ENCODE measurements around the gene GRIA4.
"Not testable (repeated sequence)": the region's sequence is repeated elsewhere in the genome, so short reads cannot be mapped to it uniquely, and the experiment has no call there.

Gene GRIA4

DNA sequence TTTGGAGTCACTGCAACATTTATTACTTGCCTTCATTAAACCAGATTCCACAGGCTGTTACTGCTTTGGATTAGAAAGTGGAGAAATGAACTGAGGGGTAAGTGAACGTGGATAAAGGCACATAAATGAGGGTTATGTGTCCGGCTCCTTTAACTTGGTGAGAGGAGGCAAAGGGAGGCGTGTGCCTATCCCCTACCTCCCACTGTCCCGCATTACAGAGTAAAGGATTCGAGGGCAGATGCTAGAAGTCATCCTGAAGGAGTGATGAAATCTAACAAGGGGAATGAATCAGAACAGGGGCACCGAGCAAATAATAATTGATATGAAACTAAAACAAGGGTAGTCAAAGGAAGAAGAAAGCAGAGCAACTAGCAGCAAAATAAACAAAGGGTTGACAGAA is 147.2 kb downstream of the GRIA4 start:
- Histone ChIP-seq H3K27ac (replicated peaks) (no peak overlapping the region), H3K4me3 (replicated peaks; ENCODE audit: insufficient read depth, low read length) (no peak overlapping the region)

DNA sequence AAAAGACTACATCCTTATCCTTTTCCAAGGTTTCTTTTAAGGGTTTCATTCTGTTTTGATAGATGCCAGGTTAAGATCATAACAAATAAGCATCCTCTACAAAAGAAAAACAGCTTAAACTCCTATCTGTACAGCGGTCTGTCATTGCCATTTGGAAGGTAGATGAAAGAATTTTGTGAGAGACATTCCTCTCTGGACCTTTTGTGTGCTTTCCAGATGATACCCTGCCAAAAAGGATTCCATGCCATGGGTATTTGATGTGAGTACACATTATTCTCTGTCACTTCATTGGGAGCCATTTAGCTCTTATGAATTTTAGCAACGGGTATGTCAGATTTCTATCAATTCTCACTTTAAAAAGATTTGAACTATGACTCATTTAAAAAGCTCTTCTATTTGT is 153.7 kb downstream of the GRIA4 start:
- H3K27me3 ChIP-seq (ENCODE audit: insufficient read depth, poor library complexity, severe bottlenecking), result no peaks in the 10 kb centered on the region
- TF ChIP-seq, protein P1, sequence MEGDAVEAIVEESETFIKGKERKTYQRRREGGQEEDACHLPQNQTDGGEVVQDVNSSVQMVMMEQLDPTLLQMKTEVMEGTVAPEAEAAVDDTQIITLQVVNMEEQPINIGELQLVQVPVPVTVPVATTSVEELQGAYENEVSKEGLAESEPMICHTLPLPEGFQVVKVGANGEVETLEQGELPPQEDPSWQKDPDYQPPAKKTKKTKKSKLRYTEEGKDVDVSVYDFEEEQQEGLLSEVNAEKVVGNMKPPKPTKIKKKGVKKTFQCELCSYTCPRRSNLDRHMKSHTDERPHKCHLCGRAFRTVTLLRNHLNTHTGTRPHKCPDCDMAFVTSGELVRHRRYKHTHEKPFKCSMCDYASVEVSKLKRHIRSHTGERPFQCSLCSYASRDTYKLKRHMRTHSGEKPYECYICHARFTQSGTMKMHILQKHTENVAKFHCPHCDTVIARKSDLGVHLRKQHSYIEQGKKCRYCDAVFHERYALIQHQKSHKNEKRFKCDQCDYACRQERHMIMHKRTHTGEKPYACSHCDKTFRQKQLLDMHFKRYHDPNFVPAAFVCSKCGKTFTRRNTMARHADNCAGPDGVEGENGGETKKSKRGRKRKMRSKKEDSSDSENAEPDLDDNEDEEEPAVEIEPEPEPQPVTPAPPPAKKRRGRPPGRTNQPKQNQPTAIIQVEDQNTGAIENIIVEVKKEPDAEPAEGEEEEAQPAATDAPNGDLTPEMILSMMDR (IDR thresholded peaks at IDR 0.05; ENCODE audit: insufficient read depth, low read length), result no peak
- TF ChIP-seq SPI1 (IDR thresholded peaks at IDR 0.05; ENCODE audit: borderline replicate concordance, low read depth) (no peak), GABPA (IDR thresholded peaks at IDR 0.05; ENCODE audit: low read depth) (no peak), POLR2AphosphoS5 (IDR thresholded peaks at IDR 0.05; ENCODE audit: low read depth) (no peak)
- no peak overlapping the region for H3K4me3 ChIP-seq (replicated peaks; ENCODE audit: insufficient read depth, low read length)
- H3K27ac ChIP-seq (replicated peaks), result no peak overlapping the region
- DNase-seq (ENCODE audit: low read depth in 1 of 2, low spot score in 1 of 2), result no peak

More for the DNA sequence above, 147.2 kb downstream of the GRIA4 start:
- no peak for DNase-seq (ENCODE audit: low read depth in 1 of 2, low spot score in 1 of 2)
- TF ChIP-seq POLR2AphosphoS5 (IDR thresholded peaks at IDR 0.05; ENCODE audit: low read depth) (no peak), REST (IDR thresholded peaks at IDR 0.05; ENCODE audit: insufficient replicate concordance, low read depth) (no peak), SPI1 (IDR thresholded peaks at IDR 0.05; ENCODE audit: borderline replicate concordance, low read depth) (no peak), GABPA (IDR thresholded peaks at IDR 0.05; ENCODE audit: low read depth) (no peak)
- TF ChIP-seq, protein P1 (IDR thresholded peaks at IDR 0.05; ENCODE audit: insufficient read depth, low read length), result no peak
- no peaks in the 10 kb centered on the region for H3K27me3 ChIP-seq (ENCODE audit: insufficient read depth, poor library complexity, severe bottlenecking)

- DNase-seq (ENCODE audit: low read depth in 1 of 2, low spot score in 1 of 2), result no peak
- Histone ChIP-seq H3K27ac (replicated peaks) (no peak overlapping the region), H3K27me3 (ENCODE audit: insufficient read depth, poor library complexity, severe bottlenecking) (no peaks in the 10 kb centered on the region), H3K4me3 (replicated peaks; ENCODE audit: insufficient read depth, low read length) (no peak overlapping the region)
- TF ChIP-seq REST (IDR thresholded peaks at IDR 0.05; ENCODE audit: insufficient replicate concordance, low read depth) (no peak), GABPA (IDR thresholded peaks at IDR 0.05; ENCODE audit: low read depth) (no peak), SPI1 (IDR thresholded peaks at IDR 0.05; ENCODE audit: borderline replicate concordance, low read depth) (no peak), POLR2AphosphoS5 (IDR thresholded peaks at IDR 0.05; ENCODE audit: low read depth) (no peak)
- TF ChIP-seq, protein P1 (IDR thresholded peaks at IDR 0.05; ENCODE audit: insufficient read depth, low read length), result no peak
Measured at GRCh38 chr11:105767931-105768330, 158.1 kb downstream of the GRIA4 start.

GRCh38 chr11:105769627-105770026 is 159.8 kb downstream of the GRIA4 start:
- Histone ChIP-seq H3K4me3 (replicated peaks; ENCODE audit: insufficient read depth, low read length) (no peak overlapping the region), H3K27me3 (ENCODE audit: insufficient read depth, poor library complexity, severe bottlenecking) (no peaks in the 10 kb centered on the region), H3K27ac (replicated peaks) (no peak overlapping the region)
- no peak for DNase-seq (ENCODE audit: low read depth in 1 of 2, low spot score in 1 of 2)
- TF ChIP-seq SPI1 (IDR thresholded peaks at IDR 0.05; ENCODE audit: borderline replicate concordance, low read depth) (no peak), REST (IDR thresholded peaks at IDR 0.05; ENCODE audit: insufficient replicate concordance, low read depth) (no peak), POLR2AphosphoS5 (IDR thresholded peaks at IDR 0.05; ENCODE audit: low read depth) (no peak), GABPA (IDR thresholded peaks at IDR 0.05; ENCODE audit: low read depth) (no peak)
- TF ChIP-seq, protein P1 (IDR thresholded peaks at IDR 0.05; ENCODE audit: insufficient read depth, low read length), result no peak

GRCh38 chr11:105773452-105773851 is 163.6 kb downstream of the GRIA4 start:
- not testable (repeated sequence) for H3K4me3 ChIP-seq (replicated peaks; ENCODE audit: insufficient read depth, low read length); H3K27me3 ChIP-seq (ENCODE audit: insufficient read depth, poor library complexity, severe bottlenecking); H3K27ac ChIP-seq (replicated peaks); DNase-seq (ENCODE audit: low read depth in 1 of 2, low spot score in 1 of 2)

Data from HL-60 (cell line).